Measurements from ENCODE around the gene UNC13A. TPM values are rescaled to one million over a fixed set of nuclear protein-coding genes. Genes with fewer than 3 reads are reported as not detected.

The UNC13A gene
- total and polyA plus RNA-seq, 2 of the 8 experiments (the other 6 are each of a cell fraction or from before 2014, with no cell fraction given) = 13.1 to 47.6 TPM

DNA sequence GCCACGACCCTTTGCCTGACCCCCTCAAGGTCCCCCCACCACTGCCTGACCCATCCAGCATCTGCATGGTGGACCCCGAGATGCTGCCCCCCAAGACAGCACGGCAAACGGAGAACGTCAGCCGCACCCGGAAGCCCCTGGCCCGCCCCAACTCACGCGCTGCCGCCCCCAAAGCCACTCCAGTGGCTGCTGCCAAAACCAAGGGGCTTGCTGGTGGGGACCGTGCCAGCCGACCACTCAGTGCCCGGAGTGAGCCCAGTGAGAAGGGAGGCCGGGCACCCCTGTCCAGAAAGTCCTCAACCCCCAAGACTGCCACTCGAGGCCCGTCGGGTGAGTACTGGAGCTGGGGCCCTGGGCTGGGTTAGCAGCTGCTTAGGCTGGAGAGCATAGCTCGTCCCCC is 39.7 kb upstream of the UNC13A start:
- ChIA-PET CTCF (ENCODE audit: partially characterized antibody) (interaction anchor here (1.1 to 6.8 kb wide), 3 partner anchors 11 to 211 kb away, joined by 3 to 78 read pairs (median 11); no protein-coding TSS in a partner anchor), POLR2A (ENCODE audit: partially characterized antibody) (no interaction called here)
- Histone ChIP-seq H2BK15ac (ENCODE audit: low read length) (no peak overlapping the region), H3K4ac (replicated peaks; ENCODE audit: insufficient read length, low read depth, low read length) (no peak overlapping the region), H3K9me3 (ENCODE audit: insufficient read depth in 2 of 2, low read depth in 1 of 2, low read length in 1 of 2) (no peaks in the 10 kb centered on the region), H3K4me2 (ENCODE audit: insufficient read depth in 1 of 2, low read depth in 2 of 2, low read length in 2 of 2) (no peak overlapping the region), H4K8ac (ENCODE audit: extremely low read depth, insufficient read depth, low read length) (0 out of 2 replicates have a peak overlapping the region, but pooled peaks have one; percentile 68), H2BK20ac (ENCODE audit: low read length) (no peak overlapping the region), H3K23ac (ENCODE audit: insufficient read length) (no peak overlapping the region), H2BK5ac (ENCODE audit: low read depth, low read length) (no peak overlapping the region), H4K91ac (replicated peaks; ENCODE audit: insufficient read length, low read length) (no peak overlapping the region), H2AFZ (ENCODE audit: low read length) (no peak overlapping the region), H2BK120ac (replicated peaks; ENCODE audit: low read depth, low read length) (no peak overlapping the region), H3K14ac (ENCODE audit: insufficient read length) (no peak overlapping the region), H3K79me2 (ENCODE audit: control insufficient read depth in 1 of 2, insufficient read depth in 2 of 2, low read length in 2 of 2) (peaks cover 0 to 44% of the 10 kb centered on the region in 2 experiments; a peak in 2 of 4 replicates), H3K36me3 (ENCODE audit: control insufficient read depth in 2 of 4, insufficient read depth in 4 of 4, low read length in 3 of 4) (peaks cover 19 to 65% (median 47%) of the 10 kb centered on the region in 4 experiments), H2AK5ac (ENCODE audit: low read depth, low read length) (no peak overlapping the region), H3K9ac (replicated peaks in 1 of 4; ENCODE audit: extremely low read depth in 1 of 4, low read depth in 3 of 4, low read length in 3 of 4) (no peak overlapping the region), H3K23me2 (ENCODE audit: low read depth, low read length) (no peaks in the 10 kb centered on the region), H2BK12ac (ENCODE audit: low read depth, low read length) (no peak overlapping the region), H3K56ac (replicated peaks; ENCODE audit: insufficient read length, low read depth, low read length) (no peak overlapping the region), H3K79me1 (ENCODE audit: low read depth, low read length) (peaks cover 13% of the 10 kb centered on the region; the same call in 1 of the 2 replicates), H3K4me1 (replicated peaks in 1 of 4; ENCODE audit: control insufficient read depth in 3 of 4, insufficient read depth in 4 of 4, low read length in 3 of 4) (no peaks in the 10 kb centered on the region), H4K20me1 (replicated peaks in 1 of 2; ENCODE audit: control insufficient read depth in 1 of 2, insufficient read depth in 2 of 2, low read length in 2 of 2) (peaks cover 20 to 28% of the 10 kb centered on the region in 2 experiments), H3K18ac (ENCODE audit: extremely low read depth, low read length) (no peak overlapping the region), H3K4me3 (ENCODE audit: extremely low read depth in 1 of 4, insufficient read depth in 2 of 4, low read depth in 3 of 4, low read length in 4 of 4) (no peak overlapping the region), H4K5ac (ENCODE audit: insufficient read length, low read depth, low read length) (no peak overlapping the region), H3K27me3 (replicated peaks in 1 of 4; ENCODE audit: control insufficient read depth in 3 of 4, extremely low read depth in 1 of 4, insufficient read depth in 3 of 4, low read length in 3 of 4) (no peaks in the 10 kb centered on the region), H3K27ac (ENCODE audit: low read depth, low read length) (no peak overlapping the region)
- 96% methylated on average over 16 of the region's 19 CpGs; no CpG with 5 or more reads in 1 of the 2 experiments for WGBS, 2 experiments (ENCODE audit: extremely low coverage in 1 of 2, insufficient coverage in 1 of 2, insufficient read length in 1 of 2, insufficient replicate concordance in 2 of 2, low coverage in 1 of 2, low lambda C conversion rate in 2 of 2, missing lambda C conversion rate in 1 of 2)
- FAIRE-seq (no peak), DNase-seq (ENCODE audit: low read depth in 1 of 2, low spot score in 2 of 2) (no peak)
- TF ChIP-seq POLR2A (IDR thresholded peaks at IDR 0.05; ENCODE audit: control extremely low read depth in 1 of 2, low read depth in 2 of 2, low read length in 2 of 2) = no peak
- no peak for TF ChIP-seq TBP (IDR thresholded peaks at IDR 0.05; ENCODE audit: low read depth, low read length)
- TF ChIP-seq GTF2F1 (IDR thresholded peaks at IDR 0.05; ENCODE audit: borderline replicate concordance, low read depth, low read length) = no peak
